SK-N-SH (cell line): ENCODE results near the gene TTC22. TPM values are rescaled to one million over a fixed set of nuclear protein-coding genes. Genes with fewer than 3 reads are reported as not detected.

ENCODE experiments used
- CTCF ChIA-PET: fragments of 300-600, 350-600 bp; formaldehyde crosslinking; extraction: SDS; loops from one replicate; lab custom pipeline; 2021; lab: Yijun Ruan, JAX
- POLR2A ChIA-PET: fragments of 350-600 bp; sonication (Branson Sonifier 250); formaldehyde crosslinking; extraction: SDS; loops from one replicate; lab custom pipeline; 2020; ENCODE audit warnings: antibody characterized with exemption, inconsistent platforms; lab: Yijun Ruan, JAX
- DNase-seq: peaks from one replicate; pipeline ENCODE4 v3.0.0; 2012
- H2AFZ ChIP-seq: fragments of 200-600 bp; sonication (generic); 2 replicates; pipeline ENCODE4 v1.8.1; 2016; ENCODE audit warnings: antibody characterized with exemption, mild to moderate bottlenecking, low read depth
- H3F3A ChIP-seq: fragments of 200-600 bp; sonication (generic); replicated peaks from 2 replicates; pipeline ENCODE3; 2016; ENCODE audit warnings: antibody characterized with exemption, mild to moderate bottlenecking; ENCODE audit not compliant: insufficient read depth
- H3K27ac ChIP-seq, 2 experiments: fragments of 200-500 bp in 1 of 2; fragments of 200-600 bp in 1 of 2; sonication (Bioruptor generic) in 1 of 2; sonication (generic), shearing (Covaris generic) in 1 of 2; 2 replicates each; pipeline versions ENCODE4 v1.5.1 to v1.6.1; 2014 to 2016; ENCODE audit warnings: low read depth in 2 of 2, inconsistent platforms in 1 of 2, low read length in 1 of 2, mild to moderate bottlenecking in 1 of 2, mixed read lengths in 1 of 2
- H3K27me3 ChIP-seq: fragments of 200-600 bp; sonication (generic), shearing (Covaris generic); 2 replicates; pipeline ENCODE4 v1.6.1; 2016; ENCODE audit warnings: mixed run types; ENCODE audit not compliant: insufficient read depth
- H3K36me3 ChIP-seq, 2 experiments: fragments of 200-500 bp in 1 of 2; fragments of 200-600 bp in 1 of 2; sonication (Bioruptor generic) in 1 of 2; sonication (generic) in 1 of 2; replicated peaks in 1 of 2; 2 replicates each; pipeline versions ENCODE3 to v1.5.1; 2014 to 2016; ENCODE audit warnings: low read length in 1 of 2, mild to moderate bottlenecking in 1 of 2; ENCODE audit not compliant: insufficient read depth in 2 of 2, control insufficient read depth in 1 of 2
- H3K4me1 ChIP-seq, 2 experiments: fragments of 200-500 bp in 1 of 2; fragments of 200-600 bp in 1 of 2; sonication (Bioruptor generic) in 1 of 2; sonication (generic), shearing (Covaris generic) in 1 of 2; 2 replicates each; pipeline versions ENCODE4 v1.5.1 to v1.6.1; 2014 to 2016; ENCODE audit warnings: low read depth in 1 of 2, low read length in 1 of 2, mixed run types in 1 of 2; ENCODE audit not compliant: insufficient read depth in 2 of 2, control insufficient read depth in 1 of 2
- H3K4me2 ChIP-seq: fragments of 200-600 bp; sonication (generic), shearing (Covaris generic); 2 replicates; pipeline ENCODE4 v1.6.1; 2017; ENCODE audit warnings: mixed run types
- H3K4me3 ChIP-seq, 2 experiments: fragments of 200-500 bp in 1 of 2; fragments of 200-600 bp in 1 of 2; sonication (Bioruptor generic) in 1 of 2; sonication (generic), shearing (Covaris generic) in 1 of 2; 2 replicates each; pipeline versions ENCODE4 v1.5.1 to v1.8.1; 2014 to 2016; ENCODE audit warnings: low read depth in 2 of 2, inconsistent platforms in 1 of 2, low read length in 1 of 2, mild to moderate bottlenecking in 1 of 2, mixed read lengths in 1 of 2, moderate library complexity in 1 of 2
- H3K79me2 ChIP-seq: fragments of 200-600 bp; sonication (generic); 2 replicates; pipeline ENCODE4 v1.8.1; 2017; ENCODE audit warnings: mild to moderate bottlenecking; ENCODE audit not compliant: insufficient read depth
- H3K9ac ChIP-seq: fragments of 200-600 bp; sonication (generic); 2 replicates; pipeline ENCODE4 v1.6.1; 2017; ENCODE audit warnings: mixed run types
- H3K9me2 ChIP-seq: fragments of 200-600 bp; sonication (generic); 2 replicates; pipeline ENCODE4 v1.6.1; 2017; ENCODE audit warnings: mixed run types
- H3K9me3 ChIP-seq: fragments of 200-600 bp; sonication (generic); 2 replicates; pipeline ENCODE4 v1.6.1; 2017; ENCODE audit warnings: mixed run types, mild to moderate bottlenecking, moderate library complexity
- H4K20me1 ChIP-seq: fragments of 200-600 bp; sonication (generic); 2 replicates; pipeline ENCODE4 v1.6.1; 2017; ENCODE audit warnings: mild to moderate bottlenecking, mixed run types; ENCODE audit not compliant: insufficient read depth
- CHD2 ChIP-seq: fragments of 150-350 bp; IDR thresholded peaks from 2 replicates; pipeline ENCODE4 v1.6.1; 2018; ENCODE audit warnings: low read length; ENCODE audit not compliant: partially characterized antibody
- CTCF ChIP-seq: fragments of 200-600 bp; sonication (generic); IDR thresholded peaks from 2 replicates; pipeline ENCODE4 v1.6.1; 2017; ENCODE audit warnings: antibody characterized with exemption, mild to moderate bottlenecking, moderate library complexity
- ELF1 ChIP-seq: IDR thresholded peaks from 2 replicates; pipeline ENCODE4 v1.4.0; 2012
- EP300 ChIP-seq, 2 experiments: IDR thresholded peaks; 2 replicates each; pipeline versions ENCODE4 v1.4.0 to v1.6.1; 2012; ENCODE audit warnings: borderline replicate concordance in 1 of 2, low read depth in 1 of 2, low read length in 1 of 2
- FOSL2 ChIP-seq: IDR thresholded peaks from 2 replicates; pipeline ENCODE4 v1.4.0; 2012; ENCODE audit warnings: low read depth, mild to moderate bottlenecking, moderate library complexity, borderline replicate concordance
- JUND ChIP-seq: IDR thresholded peaks from 2 replicates; pipeline ENCODE4 v1.4.0; 2012
- MAX ChIP-seq: IDR thresholded peaks from 2 replicates; pipeline ENCODE4 v1.4.0; 2012; ENCODE audit warnings: low read depth
- NRF1 ChIP-seq: IDR thresholded peaks from 2 replicates; pipeline ENCODE4 v1.6.1; 2012; ENCODE audit warnings: low read depth, mild to moderate bottlenecking, low read length
- POLR2AphosphoS5 ChIP-seq: IDR thresholded peaks from 2 replicates; pipeline ENCODE4 v1.6.1; 2012; ENCODE audit warnings: low read depth, low read length
- RAD21 ChIP-seq: IDR thresholded peaks from 2 replicates; pipeline ENCODE4 v1.6.1; 2012; ENCODE audit warnings: mild to moderate bottlenecking, low read length
- RCOR1 ChIP-seq: fragments of 150-350 bp; IDR thresholded peaks from 2 replicates; pipeline ENCODE4 v1.6.1; 2017; ENCODE audit warnings: antibody characterized with exemption, low read length
- REST ChIP-seq: IDR thresholded peaks from 2 replicates; pipeline ENCODE4 v1.6.1; 2012; ENCODE audit warnings: mild to moderate bottlenecking, low read depth, low read length, moderate library complexity
- RFX5 ChIP-seq: IDR thresholded peaks from 2 replicates; pipeline ENCODE4 v1.6.1; 2012; ENCODE audit warnings: mild to moderate bottlenecking, improper control_type of control experiment, low read length
- SMC3 ChIP-seq: IDR thresholded peaks from 2 replicates; pipeline ENCODE4 v1.6.1; 2012; ENCODE audit warnings: low read depth, low read length, improper control_type of control experiment
- TEAD4 ChIP-seq: IDR thresholded peaks from 2 replicates; pipeline ENCODE4 v1.4.0; 2012; ENCODE audit warnings: mild to moderate bottlenecking, borderline replicate concordance; ENCODE audit not compliant: insufficient read depth
- USF1 ChIP-seq: IDR thresholded peaks from 2 replicates; pipeline ENCODE4 v1.4.0; 2012; ENCODE audit warnings: low read depth, borderline replicate concordance
- USF2 ChIP-seq: fragments of 150-350 bp; IDR thresholded peaks from 2 replicates; pipeline ENCODE4 v1.6.1; 2017; ENCODE audit warnings: antibody characterized with exemption, low read length, low read depth, borderline replicate concordance
- YY1 ChIP-seq: IDR thresholded peaks from 2 replicates; pipeline ENCODE4 v1.4.0; 2012; ENCODE audit warnings: low read depth, mild to moderate bottlenecking
- WGBS: methylation state at CpG from one replicate; pipeline ENCODE4 v1.1.6; 2017; ENCODE audit warnings: low lambda C conversion rate; 5-methylcytosine and 5-hydroxymethylcytosine counted together
- polyA plus RNA-seq, 3 experiments: library from polyadenylated mRNA; depleted of rRNA; stranded (reverse); fragments of >200 nt; gene quantifications; 2 replicates each; pipeline ENCODE4 v1.2.3, GENCODE V29; 2012

TTC22 gene
- polyA plus RNA-seq, 1 of the 3 experiments (the other 2 are of a cell fraction) = not detected

GRCh38 chr1:54837002-54837853, 36.1 kb upstream of the TTC22 start:
- H2AFZ ChIP-seq = no peak overlapping the region
- H3K9me2 ChIP-seq = no peaks in the 10 kb centered on the region
- no peaks in the 10 kb centered on the region for H3K79me2 ChIP-seq
- no peak overlapping the region for H3K4me3 ChIP-seq
- DNase-seq = no peak
- H3F3A ChIP-seq = no peaks in the 10 kb centered on the region
- no peak overlapping the region for H3K9ac ChIP-seq
- ChIA-PET CTCF (no interaction called here), POLR2A (no interaction called here)
- WGBS = 35% methylated on average over 5 of the region's 6 CpGs
- no peaks in the 10 kb centered on the region for H3K36me3 ChIP-seq
- H3K27me3 ChIP-seq = no peaks in the 10 kb centered on the region
- no peaks in the 10 kb centered on the region for H4K20me1 ChIP-seq
- no peaks in the 10 kb centered on the region for H3K9me3 ChIP-seq
- no peak overlapping the region for H3K27ac ChIP-seq
- H3K4me2 ChIP-seq = no peak overlapping the region
- TF ChIP-seq USF2 (no peak), USF1 (no peak), ELF1 (no peak), RCOR1 (no peak), EP300 (IDR thresholded peaks at IDR 0.05; ENCODE audit: borderline replicate concordance in 1 of 2, low read depth in 1 of 2, low read length in 1 of 2) (no peak), MAX (no peak), FOSL2 (no peak), NRF1 (no peak), SMC3 (no peak), RAD21 (no peak), POLR2AphosphoS5 (no peak), CHD2 (no peak), TEAD4 (no peak), JUND (no peak)
- H3K4me1 ChIP-seq = no peaks in the 10 kb centered on the region

GRCh38 chr1:54836594-54836993, 35.5 kb upstream of the TTC22 start:
- no peaks in the 10 kb centered on the region for H3K36me3 ChIP-seq
- no peaks in the 10 kb centered on the region for H3K9me2 ChIP-seq
- H2AFZ ChIP-seq = no peak overlapping the region
- POLR2A ChIA-PET = no interaction called here
- 70% methylated on average over 8 of the region's 8 CpGs for WGBS
- CTCF ChIA-PET = no interaction called here
- no peaks in the 10 kb centered on the region for H3K27me3 ChIP-seq
- no peaks in the 10 kb centered on the region for H4K20me1 ChIP-seq
- H3K9me3 ChIP-seq = no peaks in the 10 kb centered on the region
- H3K9ac ChIP-seq = no peak overlapping the region
- H3K4me1 ChIP-seq = no peaks in the 10 kb centered on the region
- no peak for DNase-seq
- no peak overlapping the region for H3K4me3 ChIP-seq
- no peak overlapping the region for H3K27ac ChIP-seq
- H3K4me2 ChIP-seq = no peak overlapping the region
- no peaks in the 10 kb centered on the region for H3K79me2 ChIP-seq
- H3F3A ChIP-seq = no peaks in the 10 kb centered on the region
- TF ChIP-seq RFX5 (no peak), TEAD4 (no peak), RCOR1 (no peak), CHD2 (no peak), CTCF (no peak), FOSL2 (no peak), REST (no peak), RAD21 (no peak), YY1 (no peak), MAX (no peak), POLR2AphosphoS5 (no peak)
